Fibroblast of the aortic adventitia (primary cell): Measurements from ENCODE around the gene MIEF1. TPM values are rescaled to one million over a fixed set of nuclear protein-coding genes. Genes with fewer than 3 reads are reported as not detected.
"Not testable (repeated sequence)": the region's sequence is repeated elsewhere in the genome, so short reads cannot be mapped to it uniquely, and the experiment has no call there.

Experiments
- DNase-seq: peaks from one replicate; pipeline ENCODE4 v3.0.0-alpha.2; 2010; ENCODE audit warnings: low read depth
- H3K4me3 ChIP-seq: 2 replicates; pipeline ENCODE4 v1.5.1; 2011; ENCODE audit warnings: low read depth, mild to moderate bottlenecking, control low read depth, low read length, moderate library complexity
- CTCF ChIP-seq: IDR thresholded peaks from 2 replicates; pipeline ENCODE4 v1.5.1; 2011; ENCODE audit warnings: mild to moderate bottlenecking, low read length, control low read depth, inconsistent platforms; ENCODE audit not compliant: insufficient read depth
- total RNA-seq: library from RNA; depleted of rRNA; stranded (reverse); fragments of >200 nt; gene quantifications from 2 replicates; pipeline ENCODE4 v1.2.3, GENCODE V29; 2012; ENCODE audit warnings: low replicate concordance

MIEF1 gene
- total RNA-seq, 1 donor = 27.7 TPM

- TF ChIP-seq CTCF = no peak
Measured at GRCh38 chr22:39501644-39502108, 414 bp upstream of the MIEF1 start.

GRCh38 chr22:39502789-39503409, 809 bp downstream of the MIEF1 start:
- no peak for TF ChIP-seq CTCF

More at GRCh38 chr22:39501644-39502108, 414 bp upstream of the MIEF1 start:
- no peak for DNase-seq
- H3K4me3 ChIP-seq = peak overlapping the region; percentile 86

GRCh38 chr22:39503630-39504029, 1.5 kb downstream of the MIEF1 start:
- peak overlapping the region; percentile 86 for H3K4me3 ChIP-seq
- no peak for DNase-seq
- no peak for TF ChIP-seq CTCF

More at GRCh38 chr22:39502789-39503409, 809 bp downstream of the MIEF1 start:
- peak overlapping the region; percentile 86 for H3K4me3 ChIP-seq
- DNase-seq = no peak

- TF ChIP-seq CTCF = no peak
- H3K4me3 ChIP-seq = peak overlapping the region; percentile 86
- no peak for DNase-seq
Measured at GRCh38 chr22:39504071-39504470, 2.0 kb downstream of the MIEF1 start.

- not testable (repeated sequence) for H3K4me3 ChIP-seq, DNase-seq
Measured at GRCh38 chr22:39507021-39507420, 4.9 kb downstream of the MIEF1 start.

GRCh38 chr22:39508393-39508792, 6.3 kb downstream of the MIEF1 start:
- DNase-seq = no peak
- no peak overlapping the region for H3K4me3 ChIP-seq
- TF ChIP-seq CTCF = no peak

GRCh38 chr22:39510529-39511149, 8.5 kb downstream of the MIEF1 start:
- DNase-seq = no peak
- TF ChIP-seq CTCF = no peak
- H3K4me3 ChIP-seq = no peak overlapping the region
